ENCODE data around the gene MRTFA. TPM values are rescaled to one million over a fixed set of nuclear protein-coding genes. Genes with fewer than 3 reads are reported as not detected.

MRTFA gene
- total and polyA plus RNA-seq, 4 donors = 7.5 to 22.0 (median 9.6) TPM

DNA sequence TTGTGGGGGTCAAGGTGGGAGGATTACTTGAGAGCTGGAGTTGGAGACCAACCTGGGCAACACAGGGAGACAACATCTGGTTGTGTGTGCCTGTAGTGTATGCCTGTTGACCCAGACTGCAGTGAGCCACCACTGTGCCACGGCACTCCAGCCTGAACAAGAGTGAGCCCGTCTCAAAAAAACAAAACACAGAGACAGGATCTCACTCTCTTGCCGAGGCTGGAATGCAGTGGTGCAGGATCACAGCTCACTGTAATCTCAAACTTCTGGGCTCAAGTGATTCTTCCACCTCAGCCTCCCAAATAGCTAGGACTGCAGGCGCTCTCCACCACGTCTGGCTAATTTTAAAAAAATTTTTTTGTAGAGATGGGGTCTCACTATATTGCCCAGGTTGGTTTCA lies 153.6 kb downstream of the MRTFA start:
- Histone ChIP-seq H3K9ac (ENCODE audit: low read depth in 1 of 2, low read length in 2 of 2) (no peak overlapping the region), H3K4me3 (ENCODE audit: low read depth in 1 of 3, low read length in 3 of 3) (no peak overlapping the region), H3K4me1 (ENCODE audit: control insufficient read depth in 4 of 4, insufficient read depth in 4 of 4, low read length in 3 of 4) (peaks cover 0 to 2% (median 0%) of the 10 kb centered on the region in 4 donors), H3K27ac (ENCODE audit: low read depth in 1 of 2, low read length in 2 of 2) (no peak overlapping the region), H3K36me3 (ENCODE audit: control insufficient read depth in 4 of 4, insufficient read depth in 3 of 4, low read depth in 1 of 4, low read length in 3 of 4) (no peaks in the 10 kb centered on the region), H3K27me3 (ENCODE audit: control insufficient read depth in 4 of 4, insufficient read depth in 4 of 4, low read length in 3 of 4) (no peaks in the 10 kb centered on the region), H3K9me3 (ENCODE audit: control insufficient read depth in 4 of 4, low read length in 3 of 4) (no peaks in the 10 kb centered on the region)
- WGBS = 95% methylated on average over 5 of the region's 5 CpGs
- TF ChIP-seq, protein P1, sequence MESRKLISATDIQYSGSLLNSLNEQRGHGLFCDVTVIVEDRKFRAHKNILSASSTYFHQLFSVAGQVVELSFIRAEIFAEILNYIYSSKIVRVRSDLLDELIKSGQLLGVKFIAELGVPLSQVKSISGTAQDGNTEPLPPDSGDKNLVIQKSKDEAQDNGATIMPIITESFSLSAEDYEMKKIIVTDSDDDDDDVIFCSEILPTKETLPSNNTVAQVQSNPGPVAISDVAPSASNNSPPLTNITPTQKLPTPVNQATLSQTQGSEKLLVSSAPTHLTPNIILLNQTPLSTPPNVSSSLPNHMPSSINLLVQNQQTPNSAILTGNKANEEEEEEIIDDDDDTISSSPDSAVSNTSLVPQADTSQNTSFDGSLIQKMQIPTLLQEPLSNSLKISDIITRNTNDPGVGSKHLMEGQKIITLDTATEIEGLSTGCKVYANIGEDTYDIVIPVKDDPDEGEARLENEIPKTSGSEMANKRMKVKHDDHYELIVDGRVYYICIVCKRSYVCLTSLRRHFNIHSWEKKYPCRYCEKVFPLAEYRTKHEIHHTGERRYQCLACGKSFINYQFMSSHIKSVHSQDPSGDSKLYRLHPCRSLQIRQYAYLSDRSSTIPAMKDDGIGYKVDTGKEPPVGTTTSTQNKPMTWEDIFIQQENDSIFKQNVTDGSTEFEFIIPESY (IDR thresholded peaks at IDR 0.05) = no peak
- no peak for TF ChIP-seq FOXA2 (IDR thresholded peaks at IDR 0.05)
- no peak for TF ChIP-seq HNF4G (IDR thresholded peaks at IDR 0.05)
- no peak for TF ChIP-seq JUND (IDR thresholded peaks at IDR 0.05)
- TF ChIP-seq YY1 (IDR thresholded peaks at IDR 0.05) = no peak
- no peak for TF ChIP-seq RAD21 (IDR thresholded peaks at IDR 0.05)
- no peak for TF ChIP-seq GABPA (IDR thresholded peaks at IDR 0.05 in 1 of 2, conservative IDR thresholded peaks at IDR 0.05 in 1 of 2)
- TF ChIP-seq EGR1 (IDR thresholded peaks at IDR 0.05; ENCODE audit: low read depth in 2 of 2) = no peak
- TF ChIP-seq, protein P2, sequence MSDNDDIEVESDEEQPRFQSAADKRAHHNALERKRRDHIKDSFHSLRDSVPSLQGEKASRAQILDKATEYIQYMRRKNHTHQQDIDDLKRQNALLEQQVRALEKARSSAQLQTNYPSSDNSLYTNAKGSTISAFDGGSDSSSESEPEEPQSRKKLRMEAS (IDR thresholded peaks at IDR 0.05) = no peak
- TF ChIP-seq, protein P3, sequence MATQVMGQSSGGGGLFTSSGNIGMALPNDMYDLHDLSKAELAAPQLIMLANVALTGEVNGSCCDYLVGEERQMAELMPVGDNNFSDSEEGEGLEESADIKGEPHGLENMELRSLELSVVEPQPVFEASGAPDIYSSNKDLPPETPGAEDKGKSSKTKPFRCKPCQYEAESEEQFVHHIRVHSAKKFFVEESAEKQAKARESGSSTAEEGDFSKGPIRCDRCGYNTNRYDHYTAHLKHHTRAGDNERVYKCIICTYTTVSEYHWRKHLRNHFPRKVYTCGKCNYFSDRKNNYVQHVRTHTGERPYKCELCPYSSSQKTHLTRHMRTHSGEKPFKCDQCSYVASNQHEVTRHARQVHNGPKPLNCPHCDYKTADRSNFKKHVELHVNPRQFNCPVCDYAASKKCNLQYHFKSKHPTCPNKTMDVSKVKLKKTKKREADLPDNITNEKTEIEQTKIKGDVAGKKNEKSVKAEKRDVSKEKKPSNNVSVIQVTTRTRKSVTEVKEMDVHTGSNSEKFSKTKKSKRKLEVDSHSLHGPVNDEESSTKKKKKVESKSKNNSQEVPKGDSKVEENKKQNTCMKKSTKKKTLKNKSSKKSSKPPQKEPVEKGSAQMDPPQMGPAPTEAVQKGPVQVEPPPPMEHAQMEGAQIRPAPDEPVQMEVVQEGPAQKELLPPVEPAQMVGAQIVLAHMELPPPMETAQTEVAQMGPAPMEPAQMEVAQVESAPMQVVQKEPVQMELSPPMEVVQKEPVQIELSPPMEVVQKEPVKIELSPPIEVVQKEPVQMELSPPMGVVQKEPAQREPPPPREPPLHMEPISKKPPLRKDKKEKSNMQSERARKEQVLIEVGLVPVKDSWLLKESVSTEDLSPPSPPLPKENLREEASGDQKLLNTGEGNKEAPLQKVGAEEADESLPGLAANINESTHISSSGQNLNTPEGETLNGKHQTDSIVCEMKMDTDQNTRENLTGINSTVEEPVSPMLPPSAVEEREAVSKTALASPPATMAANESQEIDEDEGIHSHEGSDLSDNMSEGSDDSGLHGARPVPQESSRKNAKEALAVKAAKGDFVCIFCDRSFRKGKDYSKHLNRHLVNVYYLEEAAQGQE (IDR thresholded peaks at IDR 0.05) = no peak
- no peak for TF ChIP-seq SP1 (IDR thresholded peaks at IDR 0.05)
- no peak for DNase-seq (ENCODE audit: low spot score)

DNA sequence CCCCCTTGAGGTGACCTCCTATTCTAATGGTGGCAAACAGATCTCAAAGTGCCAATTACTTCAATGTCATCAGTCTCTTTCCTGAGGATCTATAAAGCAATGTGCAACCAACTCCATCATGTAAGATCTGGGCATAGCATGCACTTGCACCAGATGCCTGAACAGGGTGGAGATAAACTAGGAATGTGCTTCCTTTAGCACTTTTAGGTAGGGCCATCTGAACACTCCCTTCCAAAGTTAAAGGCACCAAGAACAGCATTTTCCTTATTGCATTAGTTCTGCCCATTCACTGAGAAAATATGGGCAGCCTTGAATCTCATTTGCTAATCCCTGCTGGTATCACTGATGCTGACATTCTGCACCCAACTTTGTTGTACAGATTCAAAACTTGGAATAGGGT lies 154.1 kb downstream of the MRTFA start:
- TF ChIP-seq RXRA (IDR thresholded peaks at IDR 0.05) = no peak
- TF ChIP-seq NR2F2 (IDR thresholded peaks at IDR 0.05) = no peak
- no peak for TF ChIP-seq FOXA2 (IDR thresholded peaks at IDR 0.05)
- TF ChIP-seq, protein P4, sequence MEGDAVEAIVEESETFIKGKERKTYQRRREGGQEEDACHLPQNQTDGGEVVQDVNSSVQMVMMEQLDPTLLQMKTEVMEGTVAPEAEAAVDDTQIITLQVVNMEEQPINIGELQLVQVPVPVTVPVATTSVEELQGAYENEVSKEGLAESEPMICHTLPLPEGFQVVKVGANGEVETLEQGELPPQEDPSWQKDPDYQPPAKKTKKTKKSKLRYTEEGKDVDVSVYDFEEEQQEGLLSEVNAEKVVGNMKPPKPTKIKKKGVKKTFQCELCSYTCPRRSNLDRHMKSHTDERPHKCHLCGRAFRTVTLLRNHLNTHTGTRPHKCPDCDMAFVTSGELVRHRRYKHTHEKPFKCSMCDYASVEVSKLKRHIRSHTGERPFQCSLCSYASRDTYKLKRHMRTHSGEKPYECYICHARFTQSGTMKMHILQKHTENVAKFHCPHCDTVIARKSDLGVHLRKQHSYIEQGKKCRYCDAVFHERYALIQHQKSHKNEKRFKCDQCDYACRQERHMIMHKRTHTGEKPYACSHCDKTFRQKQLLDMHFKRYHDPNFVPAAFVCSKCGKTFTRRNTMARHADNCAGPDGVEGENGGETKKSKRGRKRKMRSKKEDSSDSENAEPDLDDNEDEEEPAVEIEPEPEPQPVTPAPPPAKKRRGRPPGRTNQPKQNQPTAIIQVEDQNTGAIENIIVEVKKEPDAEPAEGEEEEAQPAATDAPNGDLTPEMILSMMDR (IDR thresholded peaks at IDR 0.05; ENCODE audit: low read depth, low read length, missing input control) = no peak
- no peak for TF ChIP-seq FOXA1 (IDR thresholded peaks at IDR 0.05)
- TF ChIP-seq YY1 (IDR thresholded peaks at IDR 0.05) = no peak
- TF ChIP-seq RAD21 (IDR thresholded peaks at IDR 0.05) = no peak
- no peak for TF ChIP-seq SP1 (IDR thresholded peaks at IDR 0.05)
- TF ChIP-seq JUND (IDR thresholded peaks at IDR 0.05) = no peak
- TF ChIP-seq, protein P2 (IDR thresholded peaks at IDR 0.05) = no peak
- TF ChIP-seq HNF4G (IDR thresholded peaks at IDR 0.05) = no peak
- no peak for TF ChIP-seq HNF4A (conservative IDR thresholded peaks at IDR 0.05)
- TF ChIP-seq, protein P5, sequence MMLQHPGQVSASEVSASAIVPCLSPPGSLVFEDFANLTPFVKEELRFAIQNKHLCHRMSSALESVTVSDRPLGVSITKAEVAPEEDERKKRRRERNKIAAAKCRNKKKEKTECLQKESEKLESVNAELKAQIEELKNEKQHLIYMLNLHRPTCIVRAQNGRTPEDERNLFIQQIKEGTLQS (IDR thresholded peaks at IDR 0.05) = no peak
- TF ChIP-seq GABPA (IDR thresholded peaks at IDR 0.05 in 1 of 2, conservative IDR thresholded peaks at IDR 0.05 in 1 of 2) = no peak
- TF ChIP-seq, protein P1 (IDR thresholded peaks at IDR 0.05) = no peak
- TF ChIP-seq TAF1 (conservative IDR thresholded peaks at IDR 0.05) = no peak
- TF ChIP-seq, protein P3 (IDR thresholded peaks at IDR 0.05) = no peak
- no peak for TF ChIP-seq EGR1 (IDR thresholded peaks at IDR 0.05; ENCODE audit: low read depth in 2 of 2)
- no peak for DNase-seq (ENCODE audit: low spot score)
- Histone ChIP-seq H3K9me3 (ENCODE audit: control insufficient read depth in 4 of 4, low read length in 3 of 4) (no peaks in the 10 kb centered on the region), H3K4me3 (ENCODE audit: low read depth in 1 of 3, low read length in 3 of 3) (no peak overlapping the region), H3K27me3 (ENCODE audit: control insufficient read depth in 4 of 4, insufficient read depth in 4 of 4, low read length in 3 of 4) (no peaks in the 10 kb centered on the region), H3K9ac (ENCODE audit: low read depth in 1 of 2, low read length in 2 of 2) (no peak overlapping the region), H3K36me3 (ENCODE audit: control insufficient read depth in 4 of 4, insufficient read depth in 3 of 4, low read depth in 1 of 4, low read length in 3 of 4) (no peaks in the 10 kb centered on the region), H3K4me1 (ENCODE audit: control insufficient read depth in 4 of 4, insufficient read depth in 4 of 4, low read length in 3 of 4) (peaks cover 0 to 2% (median 0%) of the 10 kb centered on the region in 4 donors), H3K27ac (ENCODE audit: low read depth in 1 of 2, low read length in 2 of 2) (no peak overlapping the region)
